Inflammatory macrophage (primary cell): ENCODE data around the gene PCDHGC4.

Experiments used
- DNase-seq, 2 donors: peaks; one replicate each; pipeline ENCODE4 v3.0.0-alpha.2; 2020 to 2022

The PCDHGC4 gene

DNA sequence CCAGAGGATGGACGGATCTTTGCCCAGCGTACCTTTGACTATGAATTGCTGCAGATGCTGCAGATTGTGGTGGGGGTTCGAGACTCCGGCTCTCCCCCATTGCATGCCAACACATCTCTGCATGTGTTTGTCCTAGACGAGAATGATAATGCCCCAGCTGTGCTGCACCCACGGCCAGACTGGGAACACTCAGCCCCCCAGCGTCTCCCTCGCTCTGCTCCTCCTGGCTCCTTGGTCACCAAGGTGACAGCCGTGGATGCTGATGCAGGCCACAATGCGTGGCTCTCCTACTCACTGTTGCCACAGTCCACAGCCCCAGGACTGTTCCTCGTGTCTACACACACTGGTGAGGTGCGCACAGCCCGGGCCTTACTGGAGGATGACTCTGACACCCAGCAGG lies 5.9 kb downstream of the PCDHGC4 start:
- no peak for DNase-seq

DNA sequence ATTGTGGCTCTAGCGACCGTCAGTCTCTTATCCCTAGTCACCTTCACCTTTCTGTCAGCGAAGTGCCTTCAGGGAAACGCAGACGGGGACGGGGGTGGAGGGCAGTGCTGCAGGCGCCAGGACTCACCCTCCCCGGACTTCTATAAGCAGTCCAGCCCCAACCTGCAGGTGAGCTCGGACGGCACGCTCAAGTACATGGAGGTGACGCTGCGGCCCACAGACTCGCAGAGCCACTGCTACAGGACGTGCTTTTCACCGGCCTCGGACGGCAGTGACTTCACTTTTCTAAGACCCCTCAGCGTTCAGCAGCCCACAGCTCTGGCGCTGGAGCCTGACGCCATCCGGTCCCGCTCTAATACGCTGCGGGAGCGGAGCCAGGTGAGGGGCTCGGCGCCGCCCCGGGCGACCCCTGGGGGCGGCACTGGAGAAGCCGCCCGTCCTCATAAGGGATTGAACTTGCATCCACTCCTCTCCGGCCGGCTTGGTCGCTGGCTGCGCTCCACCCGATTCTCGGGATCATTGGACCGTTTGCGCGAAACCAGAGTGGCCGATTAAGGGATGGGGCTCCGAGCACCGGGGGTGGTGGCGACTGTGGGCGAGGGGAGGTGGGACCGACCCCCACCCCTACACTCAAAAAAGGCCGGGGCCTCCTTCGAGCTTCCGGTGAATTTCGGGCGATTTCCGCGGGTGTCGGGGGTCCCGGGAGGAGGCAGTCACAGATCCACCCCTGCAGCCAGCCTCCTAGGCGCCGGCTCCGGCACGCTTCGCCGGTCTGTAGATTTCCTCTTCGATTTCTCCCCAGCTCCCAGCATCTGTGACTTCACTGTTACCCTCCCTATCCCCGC lies 6.7 kb downstream of the PCDHGC4 start:
- DNase-seq = no peak

DNA sequence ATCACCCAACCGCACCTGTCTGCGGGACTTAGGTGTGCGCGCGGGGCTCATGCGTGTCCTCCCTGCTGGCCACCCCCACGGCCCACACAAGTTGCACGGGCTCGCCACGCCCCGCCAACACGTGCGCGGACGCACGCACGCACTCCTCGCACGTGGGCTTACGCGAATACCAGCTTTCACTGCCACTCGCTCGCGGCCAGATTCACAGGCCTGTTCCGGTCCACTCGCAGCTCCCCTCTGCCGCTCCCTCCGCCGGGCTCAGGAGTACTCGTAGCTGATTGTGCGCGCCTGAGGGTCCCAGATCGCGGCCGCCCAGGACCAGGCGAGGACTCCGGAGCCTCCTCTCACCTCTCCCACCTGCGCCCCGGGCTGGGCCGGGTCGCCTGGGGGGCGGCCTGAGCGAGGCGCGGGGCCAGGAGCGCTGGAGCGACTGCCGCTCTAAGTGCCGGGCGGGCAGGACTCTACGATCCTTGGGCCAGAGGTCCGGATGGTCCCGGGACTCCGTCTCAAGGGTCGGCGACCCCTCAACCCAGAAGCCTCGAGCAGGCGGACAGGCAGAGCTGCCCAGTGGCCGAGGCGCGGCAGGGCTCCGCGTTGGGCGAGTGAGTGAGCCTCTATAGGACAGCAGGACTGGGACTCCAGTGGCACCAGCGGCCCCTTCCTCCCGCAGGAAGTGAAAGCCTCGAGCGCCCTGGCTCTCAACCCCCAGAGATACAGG lies 7.5 kb downstream of the PCDHGC4 start:
- DNase-seq = no peak

DNA sequence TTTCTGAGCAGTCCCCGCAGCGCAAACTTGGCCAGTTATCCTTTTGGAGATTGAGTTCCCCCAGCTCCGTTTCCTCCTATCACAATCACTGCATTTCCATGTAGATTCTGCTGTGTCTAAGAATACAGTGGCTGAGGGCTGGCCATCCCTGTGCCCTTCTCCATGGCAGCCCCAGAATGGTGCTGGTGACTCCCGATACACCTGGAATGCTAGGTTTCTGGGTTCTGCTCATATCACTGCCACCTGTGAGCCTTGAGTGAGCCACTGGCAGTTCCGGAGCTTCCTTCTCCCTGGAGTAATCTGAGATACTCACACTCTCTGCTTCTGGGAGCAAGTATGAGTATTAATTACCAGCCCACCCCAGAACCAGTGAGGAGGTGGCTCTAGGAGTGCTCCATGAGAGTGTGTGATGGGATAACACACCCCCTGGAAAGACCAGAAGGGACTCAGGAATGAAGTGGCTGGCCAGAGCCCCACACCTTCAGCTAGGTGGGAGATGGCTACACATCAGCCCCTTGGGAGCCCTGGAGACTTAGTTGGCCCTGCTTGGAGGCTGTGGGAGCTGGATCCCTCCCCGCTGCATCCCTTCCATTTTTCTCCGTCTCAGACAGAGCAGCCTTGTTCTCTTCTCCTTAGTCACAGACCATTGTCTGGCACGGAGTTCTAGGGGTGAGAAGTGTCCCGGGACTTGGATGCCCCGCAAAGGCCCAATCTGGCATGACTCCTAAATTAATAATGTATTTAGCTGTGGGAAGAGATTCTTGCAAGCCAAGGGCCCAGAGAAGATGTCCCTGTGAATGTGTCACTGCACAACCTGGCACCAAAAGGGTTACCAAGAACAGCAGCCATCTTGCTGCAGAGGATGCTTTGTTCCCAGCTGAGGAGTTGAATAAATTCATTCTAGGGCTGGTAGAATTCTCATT lies 8.9 kb downstream of the PCDHGC4 start:
- DNase-seq = no peak

DNA sequence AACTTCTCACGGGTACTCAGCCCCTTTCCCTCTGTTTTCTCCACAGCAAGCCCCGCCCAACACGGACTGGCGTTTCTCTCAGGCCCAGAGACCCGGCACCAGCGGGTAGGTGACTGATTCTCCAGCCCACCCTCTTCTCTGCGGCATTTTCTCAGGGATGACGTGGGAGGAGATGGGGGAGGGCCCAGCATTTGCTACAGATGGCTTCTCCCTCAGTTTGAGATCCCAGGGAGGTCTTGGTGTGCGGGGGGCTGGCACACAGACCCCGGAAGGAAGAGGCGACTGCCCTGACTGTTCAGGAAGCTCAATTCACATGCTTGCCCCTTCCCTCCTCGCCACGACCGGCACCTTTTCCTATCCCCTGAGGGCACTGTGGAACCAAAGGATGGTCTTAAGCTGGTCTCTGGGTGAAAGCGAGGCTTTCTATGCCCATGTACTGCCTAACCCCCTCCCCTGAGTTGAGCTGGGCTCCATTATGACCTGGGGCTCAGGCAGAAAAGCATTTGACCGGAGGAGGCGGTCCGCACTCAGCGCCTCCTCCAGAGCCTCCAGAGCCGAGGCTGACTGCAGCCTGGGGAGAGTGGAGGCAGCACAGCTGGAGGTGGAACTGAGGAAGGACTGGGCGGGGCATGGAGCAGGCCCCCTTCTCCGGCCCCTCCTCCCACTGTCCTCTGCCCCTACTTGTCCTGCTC lies 10.1 kb downstream of the PCDHGC4 start:
- no peak for DNase-seq

DNA sequence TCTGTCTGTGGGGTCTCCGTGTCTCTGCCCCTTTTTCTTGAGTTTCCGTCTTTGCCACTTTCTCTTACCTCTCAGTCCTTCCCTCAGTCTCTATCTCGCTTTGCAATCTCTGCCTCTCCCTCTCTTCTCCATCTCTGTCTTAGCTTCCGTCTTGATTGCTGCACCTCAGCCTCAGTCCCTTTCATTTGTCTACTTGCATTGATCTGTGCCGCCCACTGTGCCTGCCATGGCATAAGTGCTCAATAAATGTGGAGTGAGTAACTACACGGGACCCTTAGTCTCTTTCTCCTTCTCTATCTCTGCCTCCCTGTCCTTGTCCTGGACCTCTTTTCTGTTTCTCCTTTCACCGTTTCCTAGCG lies 10.6 kb downstream of the PCDHGC4 start:
- DNase-seq = no peak

DNA sequence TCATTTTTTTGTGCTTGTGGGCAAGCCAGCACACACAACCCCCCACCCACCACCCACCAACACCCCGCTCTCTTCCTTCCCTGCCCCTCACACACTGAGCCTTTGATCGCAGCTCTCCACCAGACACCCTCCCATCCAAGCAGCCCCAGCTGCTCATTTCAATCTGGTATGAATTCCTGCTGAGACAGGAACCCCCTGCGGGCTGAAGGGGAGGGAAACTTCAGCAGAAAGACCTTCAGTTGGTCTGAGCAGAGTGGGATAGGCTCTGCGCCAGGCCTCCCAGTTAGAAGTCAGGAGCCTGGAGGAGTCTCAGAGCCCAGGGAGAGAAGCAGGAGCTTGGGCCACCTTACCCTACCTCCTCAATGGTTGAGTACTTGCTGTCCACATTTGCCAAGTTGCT lies 11.2 kb downstream of the PCDHGC4 start:
- DNase-seq = no peak

DNA sequence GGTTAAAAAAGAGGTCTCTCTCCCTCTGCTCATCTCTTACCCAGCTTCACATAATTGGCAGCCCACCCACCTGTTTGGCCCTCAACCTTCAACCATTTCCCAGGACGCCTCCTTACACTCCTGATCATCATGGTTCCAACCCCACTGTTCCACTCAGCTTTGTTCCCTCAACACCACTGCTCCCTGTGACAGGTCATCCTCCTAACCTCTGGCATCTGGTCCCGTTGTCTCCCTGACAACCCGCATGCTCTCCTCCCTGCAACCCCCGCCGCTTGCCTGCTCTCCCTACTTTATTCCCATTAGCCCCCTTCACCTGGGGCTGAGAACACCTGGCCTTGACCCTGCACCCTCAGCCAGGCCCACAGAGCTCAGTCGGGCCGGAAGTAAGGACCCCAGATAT lies 16.9 kb downstream of the PCDHGC4 start:
- no peak for DNase-seq

DNA sequence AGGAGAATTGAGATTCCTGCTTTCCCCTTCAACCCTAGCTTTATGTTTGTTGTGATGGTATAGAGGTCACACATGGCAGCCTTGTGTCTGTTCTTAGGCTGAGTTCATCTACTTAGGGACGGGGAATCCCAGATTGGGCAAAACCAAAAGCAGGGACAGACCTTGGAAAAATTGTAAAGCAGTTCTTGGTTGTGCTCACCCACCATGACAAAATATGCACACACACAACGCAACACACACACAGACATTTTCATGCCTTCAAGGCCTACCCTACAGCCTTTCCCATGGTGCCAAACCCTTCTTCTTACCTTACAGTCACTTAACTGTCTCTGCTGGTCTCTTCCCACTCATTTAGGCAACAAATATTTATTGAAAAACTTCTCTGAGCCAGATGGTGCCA lies 18.9 kb downstream of the PCDHGC4 start:
- DNase-seq = no peak

DNA sequence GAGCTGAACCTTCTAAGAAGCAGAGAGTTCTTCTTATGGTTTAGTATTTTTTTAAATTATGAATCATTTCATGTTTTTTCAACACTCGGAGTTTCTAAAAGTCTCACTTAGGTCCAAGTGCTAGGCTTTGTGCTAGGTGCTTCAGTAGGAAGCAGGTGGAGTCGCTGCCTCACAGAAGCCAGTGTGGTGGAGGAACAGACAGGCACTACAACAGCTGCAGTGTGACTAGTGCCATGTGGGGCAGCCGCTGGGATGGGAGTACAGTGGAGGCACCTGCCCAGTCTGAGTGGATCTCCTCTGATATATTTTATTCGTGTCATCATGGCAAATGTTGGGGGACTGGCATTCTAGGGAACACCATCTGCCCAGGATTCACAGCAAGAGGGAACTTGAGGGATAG lies 19.4 kb downstream of the PCDHGC4 start:
- no peak for DNase-seq

DNA sequence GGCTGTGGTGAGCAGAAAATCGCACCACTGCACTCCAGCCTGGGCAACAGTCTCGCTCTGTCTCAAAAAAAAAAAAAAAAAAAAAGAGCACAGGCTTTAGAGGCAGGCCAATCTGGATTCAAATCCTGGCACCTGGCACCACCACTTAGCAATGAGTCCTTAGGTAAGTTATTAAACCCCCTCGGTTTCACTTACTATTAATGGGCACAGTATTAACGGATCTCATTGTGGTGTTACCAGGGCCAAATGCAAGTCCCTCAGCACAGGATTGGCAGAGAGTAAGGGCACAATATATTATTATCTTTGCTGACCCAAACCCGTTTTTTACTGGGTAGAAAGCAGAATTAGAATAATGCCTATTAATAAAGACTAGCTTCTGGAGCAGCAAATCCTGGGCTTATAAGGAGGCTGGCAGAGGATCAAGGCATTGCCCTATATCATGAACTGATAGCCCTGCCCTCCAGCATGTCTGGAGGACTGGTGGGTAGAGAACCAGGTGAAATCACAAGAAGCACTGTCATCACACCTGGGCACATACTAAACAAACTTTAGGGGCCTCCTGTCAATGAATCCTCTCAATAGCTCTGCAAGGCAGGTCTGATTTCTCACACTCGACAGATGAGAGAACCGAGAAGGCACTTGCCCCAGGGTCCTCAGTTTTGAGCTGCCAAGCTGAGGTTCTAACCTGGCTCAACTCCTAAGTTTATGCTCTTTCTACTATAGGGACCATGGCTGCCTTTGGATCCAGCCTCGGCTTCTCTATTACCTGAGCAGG lies 21.7 kb downstream of the PCDHGC4 start:
- DNase-seq = no peak

DNA sequence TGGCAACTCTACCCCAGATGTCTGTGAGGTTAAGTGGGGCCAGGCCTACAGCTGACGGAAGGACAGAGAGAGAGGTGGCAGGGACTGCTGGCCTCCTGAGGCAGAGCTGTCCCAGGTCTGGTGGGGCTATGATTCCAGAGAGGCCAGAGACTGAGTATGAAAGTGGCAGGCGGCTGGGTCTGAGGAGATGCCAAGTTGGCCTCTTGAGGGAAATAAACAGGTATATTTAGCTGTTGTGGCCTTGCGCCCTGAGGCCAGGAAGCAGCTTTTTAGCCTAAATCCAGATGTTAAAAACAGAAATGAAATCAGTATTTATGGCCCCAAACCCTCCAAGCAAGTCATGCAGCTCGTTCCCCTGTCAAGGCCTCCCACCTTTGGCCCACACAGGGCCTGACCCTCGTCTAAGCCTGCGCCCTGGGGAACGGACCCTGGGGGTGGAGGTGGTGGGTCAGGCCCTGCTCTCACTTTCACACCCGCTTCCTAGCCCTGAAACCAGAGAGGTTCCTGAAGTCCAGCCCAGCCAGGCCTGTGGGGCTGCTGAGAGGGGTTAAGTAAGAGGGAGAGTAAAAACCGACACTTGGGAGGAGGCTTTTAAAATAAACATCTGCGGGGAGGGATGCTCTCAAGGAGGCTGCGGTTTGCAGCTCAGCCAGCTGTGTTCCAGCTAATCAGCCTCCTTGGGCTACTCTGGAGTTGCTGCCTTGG lies 22.7 kb downstream of the PCDHGC4 start:
- DNase-seq = no peak

DNA sequence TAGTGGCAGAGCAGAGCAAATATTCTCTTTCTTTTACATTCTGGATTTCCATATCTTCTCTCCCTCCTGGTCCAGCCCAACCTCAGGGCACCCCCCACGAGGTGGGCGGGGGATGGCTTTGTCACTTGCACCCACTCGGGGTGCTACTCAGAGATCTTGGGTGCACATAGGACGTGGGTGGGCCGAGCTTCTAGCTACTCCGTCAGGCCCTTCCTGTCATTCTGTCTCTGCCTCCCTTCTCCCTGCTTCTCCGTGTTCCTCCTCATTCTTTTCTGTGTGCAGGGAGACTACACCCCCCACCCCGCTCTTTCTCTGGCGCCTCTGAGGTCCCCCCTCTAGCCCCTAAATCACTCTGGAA lies 23.6 kb downstream of the PCDHGC4 start:
- DNase-seq = peak; percentile 37 to 83

DNA sequence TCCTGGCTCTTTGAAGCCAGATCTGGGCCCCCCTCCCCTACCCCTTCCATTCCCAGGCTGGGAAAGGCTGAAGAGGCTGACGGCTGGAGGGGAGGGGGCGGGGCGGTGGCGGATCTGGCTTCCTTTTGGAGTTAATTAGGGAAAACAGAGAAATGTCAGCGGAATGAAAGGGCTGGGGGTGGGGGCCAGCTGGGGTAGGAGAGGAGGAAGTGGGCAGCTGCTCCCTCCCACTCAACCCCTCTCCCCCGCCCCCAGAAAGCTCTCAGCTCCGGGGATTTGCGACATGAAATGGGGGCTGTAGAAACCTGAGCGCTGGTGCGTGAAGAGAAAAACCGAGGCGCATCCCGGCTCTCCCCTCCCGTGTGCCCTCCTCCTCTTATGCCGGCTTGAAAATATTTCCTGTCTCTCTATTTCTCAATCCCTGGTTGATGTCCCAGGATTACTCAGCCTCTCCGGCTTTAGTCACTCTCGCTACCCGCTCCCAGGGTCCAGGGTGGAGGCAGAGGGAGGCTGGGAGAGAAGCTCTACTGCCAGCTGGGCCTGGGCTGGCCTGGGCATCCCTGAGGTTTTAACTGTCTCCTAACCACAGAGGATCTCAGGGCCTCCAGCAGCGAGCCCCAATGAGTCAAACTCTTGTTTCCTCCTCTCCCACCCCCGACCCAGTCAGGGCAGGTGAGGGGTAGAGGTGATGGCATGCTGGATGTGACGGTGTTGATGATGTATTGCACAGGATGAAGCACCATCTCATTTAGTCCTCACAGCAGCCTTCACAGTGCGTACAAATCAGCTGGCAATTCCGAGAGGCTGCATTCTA lies 24.2 kb downstream of the PCDHGC4 start:
- peak; percentile 47 to 65 for DNase-seq

DNA sequence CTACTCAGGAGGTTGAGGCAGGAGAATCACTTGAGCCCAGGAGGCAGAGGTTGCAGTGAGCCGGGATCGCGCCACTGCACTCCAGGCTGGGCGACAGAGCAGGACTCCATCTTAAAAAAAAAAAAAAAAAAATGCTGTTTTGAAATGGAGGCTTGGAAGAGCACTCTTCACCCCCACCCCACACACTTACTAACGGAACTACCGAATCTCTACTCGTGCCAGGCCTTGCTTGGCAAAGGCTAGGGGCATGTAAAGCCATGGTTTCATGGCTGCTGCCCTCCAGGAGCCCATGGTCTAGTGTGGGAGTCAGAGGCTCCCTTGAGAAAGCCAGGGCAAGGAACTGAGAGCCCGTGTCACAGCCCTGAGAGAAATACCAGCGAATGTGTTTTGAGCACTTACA lies 25.3 kb downstream of the PCDHGC4 start:
- DNase-seq = no peak

DNA sequence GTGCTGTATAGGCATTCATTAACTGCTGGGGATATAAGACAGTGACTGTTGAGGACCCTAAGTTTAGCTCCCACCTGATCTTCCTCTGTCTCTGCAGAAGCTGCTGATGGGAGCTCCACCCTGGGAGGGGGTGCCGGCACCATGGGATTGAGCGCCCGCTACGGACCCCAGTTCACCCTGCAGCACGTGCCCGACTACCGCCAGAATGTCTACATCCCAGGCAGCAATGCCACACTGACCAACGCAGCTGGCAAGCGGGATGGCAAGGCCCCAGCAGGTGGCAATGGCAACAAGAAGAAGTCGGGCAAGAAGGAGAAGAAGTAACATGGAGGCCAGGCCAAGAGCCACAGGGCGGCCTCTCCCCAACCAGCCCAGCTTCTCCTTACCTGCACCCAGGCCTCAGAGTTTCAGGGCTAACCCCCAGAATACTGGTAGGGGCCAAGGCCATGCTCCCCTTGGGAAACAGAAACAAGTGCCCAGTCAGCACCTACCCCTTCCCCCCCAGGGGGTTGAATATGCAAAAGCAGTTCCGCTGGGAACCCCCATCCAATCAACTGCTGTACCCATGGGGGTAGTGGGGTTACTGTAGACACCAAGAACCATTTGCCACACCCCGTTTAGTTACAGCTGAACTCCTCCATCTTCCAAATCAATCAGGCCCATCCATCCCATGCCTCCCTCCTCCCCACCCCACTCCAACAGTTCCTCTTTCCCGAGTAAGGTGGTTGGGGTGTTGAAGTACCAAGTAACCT lies 26.2 kb downstream of the PCDHGC4 start:
- DNase-seq = no peak

DNA sequence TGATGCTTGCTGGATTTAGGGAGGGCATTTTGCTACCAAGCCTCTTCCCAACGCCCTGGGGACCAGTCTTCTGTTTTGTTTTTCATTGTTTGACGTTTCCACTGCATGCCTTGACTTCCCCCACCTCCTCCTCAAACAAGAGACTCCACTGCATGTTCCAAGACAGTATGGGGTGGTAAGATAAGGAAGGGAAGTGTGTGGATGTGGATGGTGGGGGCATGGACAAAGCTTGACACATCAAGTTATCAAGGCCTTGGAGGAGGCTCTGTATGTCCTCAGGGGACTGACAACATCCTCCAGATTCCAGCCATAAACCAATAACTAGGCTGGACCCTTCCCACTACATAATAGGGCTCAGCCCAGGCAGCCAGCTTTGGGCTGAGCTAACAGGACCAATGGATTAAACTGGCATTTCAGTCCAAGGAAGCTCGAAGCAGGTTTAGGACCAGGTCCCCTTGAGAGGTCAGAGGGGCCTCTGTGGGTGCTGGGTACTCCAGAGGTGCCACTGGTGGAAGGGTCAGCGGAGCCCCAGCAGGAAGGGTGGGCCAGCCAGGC lies 27.0 kb downstream of the PCDHGC4 start:
- DNase-seq = no peak

DNA sequence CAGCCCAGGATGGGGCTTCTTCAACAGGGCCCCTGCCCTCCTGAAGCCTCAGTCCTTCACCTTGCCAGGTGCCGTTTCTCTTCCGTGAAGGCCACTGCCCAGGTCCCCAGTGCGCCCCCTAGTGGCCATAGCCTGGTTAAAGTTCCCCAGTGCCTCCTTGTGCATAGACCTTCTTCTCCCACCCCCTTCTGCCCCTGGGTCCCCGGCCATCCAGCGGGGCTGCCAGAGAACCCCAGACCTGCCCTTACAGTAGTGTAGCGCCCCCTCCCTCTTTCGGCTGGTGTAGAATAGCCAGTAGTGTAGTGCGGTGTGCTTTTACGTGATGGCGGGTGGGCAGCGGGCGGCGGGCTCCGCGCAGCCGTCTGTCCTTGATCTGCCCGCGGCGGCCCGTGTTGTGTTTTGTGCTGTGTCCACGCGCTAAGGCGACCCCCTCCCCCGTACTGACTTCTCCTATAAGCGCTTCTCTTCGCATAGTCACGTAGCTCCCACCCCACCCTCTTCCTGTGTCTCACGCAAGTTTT lies 27.6 kb downstream of the PCDHGC4 start:
- DNase-seq = peak; percentile 62 to 63
